22Rv1 (cell line): ENCODE data around the gene WRNIP1.
A peak's percentile ranks its signal among the peaks of the same experiment; 100 is the strongest.

Experiments used
- CTCF ChIP-seq: fragments of 450-650 bp; IDR thresholded peaks from 2 replicates; pipeline ENCODE4 v1.5.1; 2017; ENCODE audit warnings: mild to moderate bottlenecking
- ZFX ChIP-seq: fragments of 450-650 bp; IDR thresholded peaks from 2 replicates; pipeline ENCODE4 v1.6.1; 2017; ENCODE audit warnings: antibody characterized with exemption, borderline replicate concordance

- TF ChIP-seq CTCF (peak; percentile 85), ZFX (no peak)
Observed at GRCh38 chr6:2790588-2791449, 25.6 kb downstream of the WRNIP1 start.
